GM12865 (cell line): ENCODE results near the gene AQP2.

Source experiments
- DNase-seq: peaks from one replicate; pipeline ENCODE4 v3.0.0; 2010; ENCODE audit warnings: low read depth
- H3K4me3 ChIP-seq: 2 replicates; pipeline ENCODE4 v1.5.1; 2011; ENCODE audit warnings: mild to moderate bottlenecking, low read depth, low read length, control low read depth
- TF ChIP-seq, protein P1 (sequence below): IDR thresholded peaks from 2 replicates; pipeline ENCODE4 v1.5.1; 2011; ENCODE audit warnings: low read length, control low read depth, low read depth, inconsistent platforms; ENCODE audit not compliant: insufficient read depth; ENCODE audit errors: missing control alignments

The AQP2 gene

DNA sequence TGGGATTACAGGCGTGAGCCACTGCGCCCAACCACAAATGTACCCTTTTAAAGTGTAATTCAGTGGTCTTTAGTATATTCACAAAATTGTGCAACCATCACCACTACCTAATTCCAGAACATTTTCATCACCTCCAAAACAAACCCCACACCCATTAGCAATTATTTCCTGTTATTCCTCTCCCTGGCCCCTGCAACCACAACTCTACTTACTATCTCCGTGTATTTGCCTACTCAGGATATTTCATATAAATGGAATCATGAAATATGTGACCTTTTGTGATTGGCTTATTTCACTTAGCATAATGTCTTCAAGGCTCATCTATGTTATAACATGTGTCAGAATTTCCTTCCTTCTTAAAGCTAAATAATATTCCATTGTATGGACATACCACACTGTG, 16.0 kb upstream of the AQP2 start:
- TF ChIP-seq, protein P1, sequence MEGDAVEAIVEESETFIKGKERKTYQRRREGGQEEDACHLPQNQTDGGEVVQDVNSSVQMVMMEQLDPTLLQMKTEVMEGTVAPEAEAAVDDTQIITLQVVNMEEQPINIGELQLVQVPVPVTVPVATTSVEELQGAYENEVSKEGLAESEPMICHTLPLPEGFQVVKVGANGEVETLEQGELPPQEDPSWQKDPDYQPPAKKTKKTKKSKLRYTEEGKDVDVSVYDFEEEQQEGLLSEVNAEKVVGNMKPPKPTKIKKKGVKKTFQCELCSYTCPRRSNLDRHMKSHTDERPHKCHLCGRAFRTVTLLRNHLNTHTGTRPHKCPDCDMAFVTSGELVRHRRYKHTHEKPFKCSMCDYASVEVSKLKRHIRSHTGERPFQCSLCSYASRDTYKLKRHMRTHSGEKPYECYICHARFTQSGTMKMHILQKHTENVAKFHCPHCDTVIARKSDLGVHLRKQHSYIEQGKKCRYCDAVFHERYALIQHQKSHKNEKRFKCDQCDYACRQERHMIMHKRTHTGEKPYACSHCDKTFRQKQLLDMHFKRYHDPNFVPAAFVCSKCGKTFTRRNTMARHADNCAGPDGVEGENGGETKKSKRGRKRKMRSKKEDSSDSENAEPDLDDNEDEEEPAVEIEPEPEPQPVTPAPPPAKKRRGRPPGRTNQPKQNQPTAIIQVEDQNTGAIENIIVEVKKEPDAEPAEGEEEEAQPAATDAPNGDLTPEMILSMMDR = no peak
- no peak for DNase-seq
- no peak overlapping the region for H3K4me3 ChIP-seq

DNA sequence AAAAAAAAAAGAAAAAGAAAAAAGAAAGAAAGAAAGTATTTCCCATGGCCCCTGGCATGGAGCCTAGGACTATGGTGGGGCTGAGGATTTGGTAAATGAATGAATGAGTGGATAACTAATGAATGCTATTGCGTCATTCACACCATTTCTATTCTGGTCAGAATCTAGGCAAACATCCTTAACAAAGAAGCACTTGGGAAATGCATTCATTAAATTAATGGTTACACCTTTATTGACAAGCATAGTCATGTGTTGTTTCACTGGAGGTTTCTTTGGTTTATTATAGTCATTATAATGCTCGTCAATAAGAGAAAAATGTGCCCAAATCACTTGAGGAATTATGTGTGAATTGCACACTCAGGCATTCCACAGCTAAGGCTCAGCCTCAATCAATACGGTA, 13.6 kb upstream of the AQP2 start:
- no peak overlapping the region for H3K4me3 ChIP-seq
- DNase-seq = no peak
- TF ChIP-seq, protein P1 = no peak

DNA sequence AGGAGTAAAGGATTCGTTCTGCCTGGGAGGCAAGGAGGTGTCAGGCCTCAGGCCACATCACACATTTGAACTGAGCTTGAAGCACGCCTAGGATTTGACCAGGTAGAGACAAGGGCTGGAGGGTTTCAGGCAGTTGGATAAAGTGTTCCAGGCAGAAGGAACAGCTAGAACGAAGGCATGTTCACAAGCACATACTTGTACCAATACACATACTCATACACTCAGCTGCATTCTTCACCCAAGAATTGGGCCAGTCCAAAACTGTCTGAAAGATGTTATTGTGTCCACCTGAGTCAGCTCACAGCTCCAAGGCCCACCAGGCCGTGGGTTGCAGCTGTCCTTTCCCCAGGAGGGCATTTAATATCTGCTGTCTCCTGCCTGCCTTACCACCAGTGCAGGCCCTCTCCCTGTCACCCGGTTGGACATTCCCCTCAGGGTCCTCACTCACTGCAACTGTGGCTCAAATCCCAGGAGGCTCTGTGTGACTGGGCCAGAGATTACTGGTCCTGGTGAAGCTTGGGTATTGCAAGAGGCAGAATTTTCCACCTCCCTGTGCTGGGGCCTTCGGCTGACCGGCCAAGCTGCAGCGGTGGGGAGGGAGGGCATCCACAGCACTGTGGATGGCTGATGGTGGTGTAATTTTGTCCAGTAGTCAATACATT, 12.8 kb upstream of the AQP2 start:
- no peak for DNase-seq
- TF ChIP-seq, protein P1 = no peak
- no peak overlapping the region for H3K4me3 ChIP-seq

DNA sequence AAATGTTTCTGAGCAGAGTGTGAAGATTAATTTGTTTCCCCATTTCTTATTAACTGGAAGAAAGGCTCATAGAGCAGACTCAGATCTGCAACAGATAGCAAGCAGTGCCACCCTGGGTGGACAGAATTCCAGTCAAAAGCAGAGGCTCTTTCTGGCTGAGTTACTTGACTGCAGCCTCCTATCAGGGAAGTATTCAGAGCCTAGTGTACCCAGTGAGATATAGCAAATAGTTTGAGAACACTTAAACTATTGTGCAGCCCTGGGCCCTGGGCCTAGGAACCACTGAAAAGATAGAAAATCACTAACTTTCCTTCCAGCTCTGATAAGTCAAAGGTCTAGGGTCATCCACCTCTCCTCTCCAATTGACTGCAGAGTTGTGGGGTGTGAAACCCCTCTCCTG, 11.2 kb upstream of the AQP2 start:
- TF ChIP-seq, protein P1 = no peak
- DNase-seq = no peak

DNA sequence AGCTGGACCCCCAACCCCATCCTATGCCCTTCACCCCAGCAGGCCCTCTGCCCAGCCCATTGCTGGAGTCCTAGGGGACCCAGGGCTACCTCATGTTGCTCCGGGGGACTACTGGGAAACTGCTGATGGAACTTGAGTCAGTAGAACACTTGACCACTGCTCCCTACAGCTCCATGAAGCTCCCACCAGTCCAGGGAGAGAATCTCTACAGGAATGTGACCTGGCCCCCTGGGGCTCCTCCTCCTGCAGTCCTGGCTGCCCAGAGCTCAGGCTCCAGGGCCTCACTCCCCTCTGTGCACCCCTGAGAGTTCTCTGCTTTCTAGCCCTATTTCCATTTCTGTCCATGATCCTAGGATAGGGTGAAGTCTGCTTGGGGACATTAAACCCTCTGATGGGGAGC, 10.8 kb upstream of the AQP2 start:
- TF ChIP-seq, protein P1 = no peak
- H3K4me3 ChIP-seq = no peak overlapping the region
- no peak for DNase-seq

More for the DNA sequence above, 11.2 kb upstream of the AQP2 start:
- no peak overlapping the region for H3K4me3 ChIP-seq

DNA sequence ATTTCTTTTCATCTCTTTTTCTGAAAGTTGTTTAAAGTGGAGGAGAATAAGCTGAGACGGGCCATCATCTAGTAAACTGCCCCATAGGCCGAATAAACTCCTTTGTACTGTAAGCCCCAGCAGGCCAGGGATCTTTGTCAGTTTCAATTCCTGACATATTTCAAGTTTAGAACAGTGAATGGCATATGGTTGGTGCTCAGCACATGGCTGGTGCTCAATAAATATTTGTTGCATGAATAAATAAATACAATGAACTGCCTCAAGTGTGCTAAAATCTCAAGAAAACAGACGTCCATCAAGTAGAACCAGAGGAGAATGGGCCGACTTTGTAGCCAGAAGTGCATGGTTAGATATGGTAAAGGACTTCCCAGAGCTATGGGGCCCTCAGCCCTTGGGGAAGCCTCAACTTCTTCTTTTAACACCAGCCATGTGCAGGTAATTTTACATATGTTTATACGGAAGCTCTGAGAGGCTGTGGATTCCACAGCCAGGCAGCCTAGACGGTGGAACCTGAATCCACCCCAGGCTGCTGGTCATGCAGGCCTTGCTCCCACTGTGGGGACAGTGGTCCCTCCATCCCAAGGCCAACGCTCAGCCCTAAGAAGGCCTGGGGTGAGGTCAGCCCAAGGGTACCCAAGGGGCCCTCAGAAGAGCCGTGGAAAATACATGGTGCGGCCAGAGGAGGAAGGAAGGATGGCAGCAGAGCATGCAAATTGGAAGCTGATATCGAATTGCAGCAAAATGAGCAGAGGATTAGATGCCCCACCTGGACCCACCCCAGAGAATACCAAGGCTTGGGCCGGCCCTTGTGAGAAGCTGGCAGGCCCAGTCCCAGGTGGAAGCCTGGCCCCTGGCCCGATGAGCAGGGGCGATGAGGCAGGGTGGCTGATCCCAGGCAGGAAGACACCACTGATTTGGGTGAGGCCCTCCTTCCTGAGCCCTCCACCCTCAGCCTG, 8.7 kb upstream of the AQP2 start:
- DNase-seq = no peak
- H3K4me3 ChIP-seq = no peak overlapping the region
- TF ChIP-seq, protein P1 = no peak

DNA sequence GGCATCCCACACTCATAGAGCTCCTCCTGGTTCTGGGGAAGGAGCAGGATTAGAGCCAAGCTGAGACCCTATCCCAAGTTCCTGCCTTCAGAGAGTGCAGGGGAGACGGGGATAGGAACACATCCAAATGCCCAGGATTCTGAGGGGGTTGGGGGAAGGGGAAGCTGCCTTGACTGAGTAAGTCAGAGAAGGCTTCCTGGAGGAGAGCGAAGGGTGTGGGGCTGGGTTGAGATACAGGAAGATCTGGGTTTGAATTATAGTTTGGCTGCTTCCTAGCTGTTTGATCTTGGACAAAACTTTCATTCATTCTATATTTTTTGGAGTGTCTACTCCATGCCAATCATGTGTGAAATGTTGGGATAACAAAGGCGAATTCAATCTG, 8.0 kb upstream of the AQP2 start:
- DNase-seq = no peak
- no peak overlapping the region for H3K4me3 ChIP-seq
- TF ChIP-seq, protein P1 = no peak
